ENCODE results near the gene SLC38A10.

Gene SLC38A10

GRCh38 chr17:81323411-81323868 lies 28.3 kb upstream of the SLC38A10 start:
- H3K9me3 ChIP-seq (ENCODE audit: severe bottlenecking): no peaks in the 10 kb centered on the region
- DNase-seq: no peak
- H3K27ac ChIP-seq: no peak overlapping the region
- no peak for TF ChIP-seq CTCF (IDR thresholded peaks at IDR 0.05; ENCODE audit: low read depth, low read length)
- no peak overlapping the region for H3K4me3 ChIP-seq (ENCODE audit: low read depth, low read length)
- H3K27me3 ChIP-seq (ENCODE audit: insufficient read depth, low read depth, severe bottlenecking): peaks cover 37% of the 10 kb centered on the region
- no peaks in the 10 kb centered on the region for H3K36me3 ChIP-seq

- no peak for TF ChIP-seq CTCF (IDR thresholded peaks at IDR 0.05; ENCODE audit: low read depth, low read length)
These were observed 27.9 kb upstream of the SLC38A10 start for GRCh38 chr17:81323083-81323369.

GRCh38 chr17:81322271-81323082 lies 27.4 kb upstream of the SLC38A10 start:
- H3K36me3 ChIP-seq: no peaks in the 10 kb centered on the region
- no peak overlapping the region for H3K27ac ChIP-seq
- peak; percentile 77 for DNase-seq
- H3K9me3 ChIP-seq (ENCODE audit: severe bottlenecking): no peaks in the 10 kb centered on the region
- peaks cover 28% of the 10 kb centered on the region for H3K27me3 ChIP-seq (ENCODE audit: insufficient read depth, low read depth, severe bottlenecking)
- H3K4me3 ChIP-seq (ENCODE audit: low read depth, low read length): no peak overlapping the region
- peak; percentile 81 for TF ChIP-seq CTCF (IDR thresholded peaks at IDR 0.05; ENCODE audit: low read depth, low read length)

More at GRCh38 chr17:81323083-81323369, 27.9 kb upstream of the SLC38A10 start:
- Histone ChIP-seq H3K27me3 (ENCODE audit: insufficient read depth, low read depth, severe bottlenecking) (peaks cover 34% of the 10 kb centered on the region), H3K9me3 (ENCODE audit: severe bottlenecking) (no peaks in the 10 kb centered on the region), H3K4me3 (ENCODE audit: low read depth, low read length) (no peak overlapping the region), H3K27ac (no peak overlapping the region), H3K36me3 (no peaks in the 10 kb centered on the region)
- DNase-seq: no peak

- H3K9me3 ChIP-seq (ENCODE audit: severe bottlenecking): no peaks in the 10 kb centered on the region
- no peak for DNase-seq
- H3K36me3 ChIP-seq: no peaks in the 10 kb centered on the region
- H3K27ac ChIP-seq: no peak overlapping the region
- no peaks in the 10 kb centered on the region for H3K27me3 ChIP-seq (ENCODE audit: insufficient read depth, low read depth, severe bottlenecking)
- H3K4me3 ChIP-seq (ENCODE audit: low read depth, low read length): no peak overlapping the region
- TF ChIP-seq CTCF (IDR thresholded peaks at IDR 0.05; ENCODE audit: low read depth, low read length): no peak
These were observed 23.0 kb upstream of the SLC38A10 start for GRCh38 chr17:81317961-81318605.

- no peak for TF ChIP-seq CTCF (IDR thresholded peaks at IDR 0.05; ENCODE audit: low read depth, low read length)
- H3K36me3 ChIP-seq: no peaks in the 10 kb centered on the region
- no peaks in the 10 kb centered on the region for H3K27me3 ChIP-seq (ENCODE audit: insufficient read depth, low read depth, severe bottlenecking)
- H3K9me3 ChIP-seq (ENCODE audit: severe bottlenecking): no peaks in the 10 kb centered on the region
- DNase-seq: no peak
- H3K27ac ChIP-seq: no peak overlapping the region
- H3K4me3 ChIP-seq (ENCODE audit: low read depth, low read length): no peak overlapping the region
These were observed 22.4 kb upstream of the SLC38A10 start for GRCh38 chr17:81317530-81317821.

Data from WERI-Rb-1 (cell line).